Effector memory CD8-positive, alpha-beta T cell (primary cell): ENCODE measurements around the gene PTCD2.

ENCODE experiments used
- ATAC-seq: fragments of 150-1000 bp; cut with Tn5 transposase; replicated peaks from 2 replicates; pipeline ENCODE4 v1.10.0; 2021; ENCODE audit warnings: mild to moderate bottlenecking, moderate library complexity
- DNase-seq, 3 experiments: peaks; one replicate each; pipeline ENCODE4 v3.0.0; 2021
- H3K27ac Mint-ChIP-seq, 2 donors: one replicate each; pipeline ENCODE4 v1.8.0; 2022; ENCODE audit warnings: mild to moderate bottlenecking in 2 of 2, mixed read lengths in 2 of 2, moderate library complexity in 2 of 2
- H3K27me3 Mint-ChIP-seq, 2 donors: one replicate each; pipeline ENCODE4 v1.8.0; 2022; ENCODE audit warnings: mixed read lengths in 2 of 2
- H3K36me3 Mint-ChIP-seq: one replicate; pipeline ENCODE4 v1.8.0; 2022; ENCODE audit warnings: mild to moderate bottlenecking, moderate library complexity, mixed read lengths; ENCODE audit not compliant: insufficient read depth
- H3K4me1 Mint-ChIP-seq, 2 donors: one replicate each; pipeline ENCODE4 v1.8.0; 2022; ENCODE audit warnings: low read depth in 2 of 2, mixed read lengths in 2 of 2
- H3K4me3 Mint-ChIP-seq, 2 donors: one replicate each; pipeline ENCODE4 v1.8.0; 2022; ENCODE audit warnings: mild to moderate bottlenecking in 2 of 2, mixed read lengths in 2 of 2, moderate library complexity in 2 of 2
- H3K9me3 Mint-ChIP-seq, 2 donors: one replicate each; pipeline ENCODE4 v1.8.0; 2022; ENCODE audit warnings: mixed read lengths in 2 of 2

Gene PTCD2

GRCh38 chr5:72337159-72337558 lies 17.0 kb downstream of the PTCD2 start:
- H3K27ac Mint-ChIP-seq, result no peak overlapping the region
- no peaks in the 10 kb centered on the region for H3K4me1 Mint-ChIP-seq
- no peak for DNase-seq
- no peak overlapping the region for H3K4me3 Mint-ChIP-seq
- no peaks in the 10 kb centered on the region for H3K27me3 Mint-ChIP-seq
- H3K36me3 Mint-ChIP-seq, result peaks cover 38% of the 10 kb centered on the region
- no peak for ATAC-seq
- H3K9me3 Mint-ChIP-seq, result no peaks in the 10 kb centered on the region

DNA sequence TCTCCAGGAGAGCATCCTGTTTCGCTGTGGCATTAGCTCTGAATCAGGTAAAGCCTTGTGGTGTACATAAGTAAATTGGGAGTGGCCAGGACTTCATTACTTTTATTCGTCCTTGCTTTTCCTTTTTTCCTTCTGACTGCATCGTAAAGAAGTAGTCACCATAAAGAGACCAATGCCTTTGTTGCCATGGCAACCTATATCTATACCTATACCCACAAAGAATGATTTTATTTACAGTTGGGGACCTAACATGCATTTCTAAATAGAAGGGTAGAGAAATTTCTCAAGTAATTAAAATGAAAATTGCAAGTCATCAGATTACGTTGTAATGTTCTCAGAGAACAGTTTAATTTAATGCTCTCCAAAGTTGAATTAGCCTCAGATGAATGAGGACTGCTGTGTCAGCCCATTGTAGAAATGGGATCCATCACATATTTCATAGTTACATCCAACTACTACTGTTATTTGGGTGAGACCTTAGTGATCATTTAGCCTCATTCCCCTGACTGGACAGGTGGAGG lies 18.6 kb downstream of the PTCD2 start:
- DNase-seq, result no peak
- Mint-ChIP-seq H3K9me3 (no peaks in the 10 kb centered on the region), H3K27me3 (no peaks in the 10 kb centered on the region), H3K27ac (no peak overlapping the region), H3K4me1 (no peaks in the 10 kb centered on the region), H3K36me3 (peaks cover 39% of the 10 kb centered on the region), H3K4me3 (no peak overlapping the region)
- ATAC-seq, result no peak

DNA sequence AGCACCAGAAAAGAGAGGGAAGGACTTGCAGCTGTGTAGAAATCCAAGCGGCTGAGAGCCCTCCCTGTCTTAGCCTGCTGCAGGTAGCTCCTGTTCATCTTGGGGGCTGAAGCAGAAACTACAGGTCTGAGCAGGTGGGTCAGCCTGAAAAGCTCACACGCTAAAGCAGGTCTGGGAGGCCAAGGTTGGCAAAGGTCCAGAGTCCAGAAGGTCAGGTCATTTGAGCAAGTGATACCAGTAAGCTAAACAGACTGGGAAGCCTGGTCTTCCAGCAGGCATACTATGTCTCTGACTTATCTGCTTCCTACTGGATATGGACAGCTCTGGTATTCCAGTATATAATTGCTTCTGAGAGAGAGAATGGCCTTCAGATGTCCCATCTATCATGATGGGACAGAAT lies 26.2 kb downstream of the PTCD2 start:
- H3K36me3 Mint-ChIP-seq, result peaks cover 8% of the 10 kb centered on the region
- no peak for DNase-seq
- no peaks in the 10 kb centered on the region for H3K27me3 Mint-ChIP-seq
- no peak overlapping the region for H3K27ac Mint-ChIP-seq
- ATAC-seq, result no peak
- H3K4me3 Mint-ChIP-seq, result no peak overlapping the region
- H3K4me1 Mint-ChIP-seq, result no peaks in the 10 kb centered on the region
- H3K9me3 Mint-ChIP-seq, result no peaks in the 10 kb centered on the region

- H3K4me1 Mint-ChIP-seq, result no peaks in the 10 kb centered on the region
- H3K27me3 Mint-ChIP-seq, result no peaks in the 10 kb centered on the region
- H3K4me3 Mint-ChIP-seq, result no peak overlapping the region
- ATAC-seq (no peak), DNase-seq (no peak)
- peaks cover 8% of the 10 kb centered on the region for H3K36me3 Mint-ChIP-seq
- H3K27ac Mint-ChIP-seq, result no peak overlapping the region
- no peaks in the 10 kb centered on the region for H3K9me3 Mint-ChIP-seq
These were observed 27.7 kb downstream of the PTCD2 start for GRCh38 chr5:72347801-72348308.

DNA sequence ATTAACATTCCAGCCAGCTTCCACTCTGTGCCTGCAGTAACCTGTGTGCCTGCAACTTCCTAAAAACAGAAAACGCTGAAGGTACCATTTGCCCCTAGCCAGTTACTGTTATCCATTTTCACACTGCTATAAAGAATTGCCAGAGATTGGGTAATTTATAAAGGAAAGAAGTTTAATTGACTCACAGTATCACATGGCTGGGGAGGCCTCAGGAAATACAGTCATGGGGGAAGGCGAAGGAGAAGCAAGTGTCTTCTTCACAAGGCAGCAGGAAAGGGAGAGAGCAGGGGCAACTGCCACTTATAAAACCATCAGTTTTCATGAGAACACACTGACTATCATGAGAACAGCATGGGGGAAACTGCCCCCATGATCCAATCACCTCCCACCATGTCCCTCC lies 31.2 kb downstream of the PTCD2 start:
- Mint-ChIP-seq H3K27me3 (no peaks in the 10 kb centered on the region), H3K36me3 (peaks cover 3% of the 10 kb centered on the region), H3K9me3 (no peaks in the 10 kb centered on the region), H3K4me1 (no peaks in the 10 kb centered on the region), H3K27ac (no peak overlapping the region), H3K4me3 (no peak overlapping the region)
- DNase-seq, result no peak
- ATAC-seq, result no peak

- Mint-ChIP-seq H3K4me3 (no peak overlapping the region), H3K4me1 (no peaks in the 10 kb centered on the region), H3K27me3 (no peaks in the 10 kb centered on the region), H3K27ac (no peak overlapping the region), H3K9me3 (no peaks in the 10 kb centered on the region), H3K36me3 (peaks cover 3% of the 10 kb centered on the region)
- DNase-seq (no peak), ATAC-seq (no peak)
These were observed 32.4 kb downstream of the PTCD2 start for GRCh38 chr5:72352616-72353015.

- no peaks in the 10 kb centered on the region for H3K27me3 Mint-ChIP-seq
- no peaks in the 10 kb centered on the region for H3K4me1 Mint-ChIP-seq
- ATAC-seq, result no peak
- H3K27ac Mint-ChIP-seq, result no peak overlapping the region
- H3K9me3 Mint-ChIP-seq, result no peaks in the 10 kb centered on the region
- H3K36me3 Mint-ChIP-seq, result peaks cover 3% of the 10 kb centered on the region
- no peak for DNase-seq
- H3K4me3 Mint-ChIP-seq, result no peak overlapping the region
These were observed 32.9 kb downstream of the PTCD2 start for GRCh38 chr5:72353046-72353445.

DNA sequence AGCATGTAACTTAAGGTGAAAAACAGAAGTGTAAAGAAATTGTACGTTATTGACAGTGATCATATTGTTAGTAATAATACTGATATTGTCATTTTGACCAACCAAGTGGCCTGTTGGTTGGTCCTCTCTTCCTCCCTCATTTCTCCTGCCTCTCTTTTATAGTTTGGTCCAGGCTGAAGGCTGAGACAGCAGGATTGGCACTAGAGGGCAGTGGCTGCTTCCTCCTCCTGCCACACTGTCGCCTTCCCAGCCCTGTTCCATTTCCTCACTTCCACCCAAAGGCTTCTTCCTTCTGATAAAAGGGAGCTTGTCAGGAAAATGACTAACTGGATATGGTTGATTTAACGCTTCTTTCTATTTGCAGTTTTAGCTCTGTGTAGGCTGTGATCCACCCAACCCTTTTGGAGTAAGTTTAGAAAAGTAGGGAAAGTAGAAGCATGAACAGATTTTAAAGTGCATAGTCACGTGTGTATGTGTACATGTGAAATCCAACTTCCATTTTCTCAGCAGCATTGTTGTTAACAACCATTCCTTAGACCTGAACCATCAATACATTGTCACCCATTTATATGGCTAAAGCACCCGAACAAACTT lies 35.6 kb downstream of the PTCD2 start:
- Mint-ChIP-seq H3K27ac (no peak overlapping the region), H3K36me3 (peaks cover 6% of the 10 kb centered on the region), H3K9me3 (no peaks in the 10 kb centered on the region), H3K4me1 (no peaks in the 10 kb centered on the region), H3K27me3 (no peaks in the 10 kb centered on the region), H3K4me3 (no peak overlapping the region)
- ATAC-seq, result no peak
- no peak for DNase-seq

DNA sequence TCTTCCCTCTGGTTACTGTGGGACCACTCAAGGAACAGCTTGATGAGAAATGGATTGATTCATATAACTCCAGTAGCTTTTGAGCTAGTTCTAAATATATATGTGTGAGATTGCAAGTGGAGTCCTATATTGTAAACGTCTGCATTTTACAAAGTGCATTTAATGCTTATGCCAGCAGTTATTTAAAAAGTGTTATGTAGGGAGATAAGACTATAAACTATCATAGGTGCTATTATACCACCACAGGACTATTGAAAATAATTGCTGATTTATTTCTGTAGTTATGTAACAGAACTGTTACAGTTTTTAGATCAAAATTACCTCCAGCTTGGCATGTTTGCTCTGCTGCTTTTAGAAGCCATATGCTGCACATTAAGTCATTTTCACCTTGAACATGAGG lies 36.2 kb downstream of the PTCD2 start:
- no peak overlapping the region for H3K27ac Mint-ChIP-seq
- peaks cover 10% of the 10 kb centered on the region for H3K36me3 Mint-ChIP-seq
- DNase-seq (no peak), ATAC-seq (no peak)
- H3K9me3 Mint-ChIP-seq, result no peaks in the 10 kb centered on the region
- H3K4me1 Mint-ChIP-seq, result no peaks in the 10 kb centered on the region
- no peaks in the 10 kb centered on the region for H3K27me3 Mint-ChIP-seq
- H3K4me3 Mint-ChIP-seq, result no peak overlapping the region

DNA sequence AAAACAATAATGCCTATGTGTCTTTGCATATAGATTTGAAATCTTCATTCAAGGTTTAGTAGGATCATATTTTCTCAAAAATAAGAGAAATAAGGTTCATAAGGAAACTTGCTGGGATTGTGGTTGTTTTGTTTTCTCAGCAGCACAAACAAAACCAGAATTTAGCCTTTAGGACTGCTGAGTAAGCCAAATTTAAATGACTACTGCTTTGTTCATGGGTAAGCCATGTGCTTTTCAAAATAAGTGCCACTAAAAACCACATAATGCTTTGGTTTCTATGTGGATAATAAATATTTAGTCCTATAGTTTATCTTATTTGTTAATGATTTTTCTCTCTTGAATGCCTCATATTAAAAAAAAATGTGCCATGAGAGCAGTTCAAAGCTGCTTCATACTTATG lies 38.8 kb downstream of the PTCD2 start:
- no peak for DNase-seq
- Mint-ChIP-seq H3K4me1 (no peaks in the 10 kb centered on the region), H3K27ac (no peak overlapping the region), H3K27me3 (no peaks in the 10 kb centered on the region), H3K9me3 (no peaks in the 10 kb centered on the region), H3K4me3 (no peak overlapping the region), H3K36me3 (peaks cover 12% of the 10 kb centered on the region)
- ATAC-seq, result no peak

GRCh38 chr5:72359886-72360285 lies 39.7 kb downstream of the PTCD2 start:
- H3K27me3 Mint-ChIP-seq, result no peaks in the 10 kb centered on the region
- no peaks in the 10 kb centered on the region for H3K4me1 Mint-ChIP-seq

GRCh38 chr5:72363166-72363802 lies 43.1 kb downstream of the PTCD2 start:
- Mint-ChIP-seq H3K36me3 (peaks cover 12% of the 10 kb centered on the region), H3K27me3 (no peaks in the 10 kb centered on the region), H3K4me1 (no peaks in the 10 kb centered on the region), H3K9me3 (no peaks in the 10 kb centered on the region), H3K4me3 (no peak overlapping the region), H3K27ac (no peak overlapping the region)
- DNase-seq (no peak), ATAC-seq (no peak)

More at GRCh38 chr5:72359886-72360285, 39.7 kb downstream of the PTCD2 start:
- DNase-seq (no peak), ATAC-seq (no peak)
- Mint-ChIP-seq H3K4me3 (no peak overlapping the region), H3K9me3 (no peaks in the 10 kb centered on the region), H3K27ac (no peak overlapping the region), H3K36me3 (peaks cover 12% of the 10 kb centered on the region)

- no peak overlapping the region for H3K27ac Mint-ChIP-seq
- DNase-seq, result no peak
- H3K4me3 Mint-ChIP-seq, result no peak overlapping the region
- H3K36me3 Mint-ChIP-seq, result peaks cover 12% of the 10 kb centered on the region
- no peak for ATAC-seq
- no peaks in the 10 kb centered on the region for H3K4me1 Mint-ChIP-seq
- H3K27me3 Mint-ChIP-seq, result no peaks in the 10 kb centered on the region
- no peaks in the 10 kb centered on the region for H3K9me3 Mint-ChIP-seq
These were observed 44.0 kb downstream of the PTCD2 start for GRCh38 chr5:72364171-72364570.

DNA sequence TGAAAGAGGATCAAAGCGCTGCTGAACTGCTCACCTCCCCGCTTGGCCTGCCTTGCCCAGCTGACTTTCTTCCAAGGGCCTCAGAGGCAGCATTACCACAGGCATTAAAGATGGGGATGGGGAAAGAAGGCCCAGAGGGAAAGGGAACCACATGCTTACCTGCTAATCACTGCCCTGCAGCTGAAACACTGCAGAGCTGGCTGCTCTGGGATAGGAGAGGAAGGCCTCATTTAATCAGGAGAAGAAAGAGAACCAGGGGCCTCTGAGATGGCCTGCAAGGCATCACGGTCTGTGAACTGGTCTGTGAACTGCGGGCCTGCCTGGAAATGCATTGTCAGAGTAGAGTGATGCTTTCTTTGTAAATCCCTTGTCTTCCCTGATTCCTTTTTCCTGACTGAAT lies 44.8 kb downstream of the PTCD2 start:
- no peak overlapping the region for H3K4me3 Mint-ChIP-seq
- peaks cover 9% of the 10 kb centered on the region for H3K36me3 Mint-ChIP-seq
- no peak overlapping the region for H3K27ac Mint-ChIP-seq
- no peaks in the 10 kb centered on the region for H3K9me3 Mint-ChIP-seq
- H3K4me1 Mint-ChIP-seq, result no peaks in the 10 kb centered on the region
- H3K27me3 Mint-ChIP-seq, result no peaks in the 10 kb centered on the region
- DNase-seq, result no peak
- ATAC-seq, result no peak
